Stimulated activated CD8-positive, alpha-beta memory T cell treated with anti-CD3 and anti-CD28 coated beads, Interleukin-12 subunit alpha, Interleukin-12 subunit beta, amount 100 ng/mL, for 24 hours (primary cell): ENCODE results near the gene NAGA.

Experiments
- DNase-seq: peaks from one replicate; pipeline ENCODE4 v3.0.0-alpha.2; 2020; ENCODE audit errors: extremely low read depth

NAGA gene

GRCh38 chr22:42039271-42039670 is 31.3 kb downstream of the NAGA start:
- DNase-seq = no peak

GRCh38 chr22:42035256-42035655 is 35.4 kb downstream of the NAGA start:
- DNase-seq = no peak

- DNase-seq = no peak
These were observed 37.1 kb downstream of the NAGA start for GRCh38 chr22:42033263-42034181.

GRCh38 chr22:42026705-42027104 is 43.9 kb downstream of the NAGA start:
- DNase-seq = no peak

GRCh38 chr22:42025421-42025820 is 45.2 kb downstream of the NAGA start:
- no peak for DNase-seq

GRCh38 chr22:42022162-42022847 is 48.3 kb downstream of the NAGA start:
- no peak for DNase-seq

GRCh38 chr22:42021571-42021970 is 49.0 kb downstream of the NAGA start:
- DNase-seq = no peak

GRCh38 chr22:42018224-42018623 is 52.4 kb downstream of the NAGA start:
- DNase-seq = no peak

- DNase-seq = no peak
These were observed 54.5 kb downstream of the NAGA start for GRCh38 chr22:42016111-42016510.

- no peak for DNase-seq
These were observed 57.2 kb downstream of the NAGA start for GRCh38 chr22:42013385-42013784.

GRCh38 chr22:42010778-42011177 is 59.8 kb downstream of the NAGA start:
- DNase-seq = no peak
